CD4-positive, alpha-beta T cell treated with Interleukin-4 for 1 hour (primary cell): ENCODE results near the gene SOX5.

Experiments used
- DNase-seq, 2 donors: peaks; one replicate each; pipeline ENCODE4 v3.0.0-alpha.2; 2020 to 2022

The SOX5 gene

GRCh38 chr12:23949348-23950209 is at the start of gene SOX5:
Gene SOX5 (minus strand): TSS chr12:23949670. CDS start chr12:23949601, 69 bp downstream.
- no peak for DNase-seq

GRCh38 chr12:23987046-23987445 is 37.6 kb upstream of the SOX5 start:
- no peak for DNase-seq

- no peak for DNase-seq
Observed at GRCh38 chr12:23980826-23981225, 31.4 kb upstream of the SOX5 start.

DNA sequence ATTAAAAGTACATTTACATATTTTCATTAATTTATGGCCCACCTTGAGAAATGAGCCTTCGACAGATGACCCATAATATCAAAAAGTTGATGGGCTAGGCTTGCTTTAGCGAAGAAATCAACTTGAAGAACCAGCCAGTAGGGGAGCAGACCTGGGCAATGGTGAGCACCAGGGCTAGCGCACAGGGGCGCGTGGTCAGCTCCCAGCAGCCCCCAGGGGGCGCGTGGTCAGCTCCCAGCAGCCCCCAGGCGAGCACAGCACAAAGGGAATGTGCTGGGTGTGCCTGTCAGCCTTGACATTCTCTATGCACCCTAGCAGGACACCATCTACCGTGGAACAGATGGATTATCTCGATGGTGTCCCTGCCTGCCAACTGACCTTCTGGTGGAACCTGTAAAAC is 15.3 kb upstream of the SOX5 start:
- DNase-seq, result no peak

DNA sequence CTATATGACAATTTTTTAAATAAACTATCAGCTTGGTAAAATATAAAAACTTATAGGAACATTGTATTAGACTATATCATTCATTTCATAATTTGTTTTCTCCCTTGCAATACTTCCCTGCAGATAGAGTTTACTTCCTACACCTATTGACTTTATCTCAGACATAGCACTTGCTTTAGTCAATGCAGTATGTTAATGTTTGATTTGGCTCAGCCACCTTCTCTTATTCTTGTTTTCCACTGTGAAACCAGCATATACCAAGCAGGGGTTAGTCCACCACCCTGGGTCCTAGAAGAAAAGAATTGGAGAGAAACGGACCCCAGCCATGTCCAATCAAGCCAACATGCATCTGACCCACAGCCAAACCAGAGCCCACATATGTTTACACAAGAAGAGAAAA is 10.4 kb upstream of the SOX5 start:
- no peak for DNase-seq

DNA sequence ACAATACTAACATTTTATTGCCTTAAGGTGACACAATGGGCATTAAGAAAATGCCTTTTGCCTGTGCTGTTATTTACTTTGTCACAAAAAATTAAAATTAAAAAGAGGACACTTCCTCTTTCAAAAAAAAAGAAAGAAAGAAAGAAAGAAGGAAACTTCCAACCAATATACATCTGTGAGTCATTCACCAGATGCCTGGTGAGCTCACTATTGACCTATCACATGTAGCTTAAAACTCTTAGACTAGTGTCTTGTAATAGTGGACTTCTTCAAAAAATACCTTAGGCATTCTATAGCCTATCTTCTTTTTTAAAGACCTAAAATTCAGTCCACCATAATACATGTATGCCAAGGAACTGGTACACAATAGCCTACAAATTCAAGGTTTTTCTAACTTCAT is 4.9 kb upstream of the SOX5 start:
- DNase-seq, result no peak

GRCh38 chr12:23952071-23952470 is 2.6 kb upstream of the SOX5 start:
- DNase-seq, result no peak

- no peak for DNase-seq
Observed at GRCh38 chr12:23950775-23951451, 1.4 kb upstream of the SOX5 start.

DNA sequence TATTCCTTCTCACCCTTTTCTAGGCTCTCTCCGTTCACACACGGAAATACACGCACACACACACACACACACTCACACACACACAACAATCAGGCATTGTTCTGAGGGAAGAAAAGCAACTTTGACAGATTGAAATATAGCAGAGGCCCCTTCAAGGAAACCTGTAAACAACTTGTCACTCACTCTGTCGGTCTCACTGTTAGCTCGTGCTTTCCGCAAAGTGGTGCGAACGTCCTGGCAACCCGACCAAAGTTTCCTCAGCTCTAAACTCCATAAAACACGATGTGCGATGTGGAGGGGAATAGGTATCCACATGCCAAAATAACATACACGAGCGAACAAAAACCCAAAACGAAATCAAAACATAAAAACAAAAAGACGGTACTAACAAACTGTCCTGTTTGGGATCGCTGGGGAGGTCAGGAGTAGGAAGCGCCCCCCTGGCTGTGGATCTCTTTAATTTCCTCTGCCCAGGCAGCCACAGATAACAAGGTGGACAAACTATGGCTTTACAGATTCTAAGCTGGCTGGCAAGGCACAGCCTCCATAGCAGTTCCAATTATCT is 822 bp upstream of the SOX5 start:
- no peak for DNase-seq

DNA sequence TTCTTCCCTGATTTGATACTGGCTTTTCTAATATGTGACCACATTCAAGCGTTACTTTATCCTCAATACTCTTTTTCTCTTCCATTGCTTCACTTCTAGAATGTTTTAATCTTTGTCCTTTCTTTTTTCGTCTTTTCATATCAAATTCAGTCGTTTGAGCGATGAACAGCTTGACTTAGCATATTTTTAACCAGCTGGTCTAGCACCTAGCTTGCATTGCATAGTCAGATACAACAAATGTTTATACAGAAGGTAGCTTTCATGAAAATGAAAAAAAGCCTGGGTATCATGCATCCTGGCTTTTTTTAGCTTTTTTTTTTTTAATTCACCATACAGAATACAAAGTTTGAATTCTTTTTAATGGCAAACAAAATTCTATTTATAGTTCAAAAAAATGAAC is 1.2 kb downstream of the SOX5 start:
- DNase-seq, result no peak

DNA sequence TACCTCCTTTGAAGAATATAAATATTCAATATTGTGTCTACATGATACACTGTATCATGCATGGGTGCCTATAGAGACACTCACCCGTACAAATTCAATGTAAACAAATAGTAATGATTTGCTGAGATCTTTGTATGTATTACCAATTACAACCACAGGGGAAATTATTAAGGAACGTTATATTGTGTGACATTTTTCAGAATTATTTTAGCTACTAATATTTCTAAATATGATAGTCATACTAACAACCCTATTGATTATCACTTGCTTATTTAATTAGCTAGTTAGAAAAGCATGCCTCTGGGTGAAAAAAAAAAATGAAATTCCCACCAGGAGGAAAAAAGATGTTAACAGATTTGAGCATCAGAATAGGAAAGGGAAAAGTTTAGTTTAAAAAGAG is 2.1 kb downstream of the SOX5 start:
- DNase-seq, result no peak

DNA sequence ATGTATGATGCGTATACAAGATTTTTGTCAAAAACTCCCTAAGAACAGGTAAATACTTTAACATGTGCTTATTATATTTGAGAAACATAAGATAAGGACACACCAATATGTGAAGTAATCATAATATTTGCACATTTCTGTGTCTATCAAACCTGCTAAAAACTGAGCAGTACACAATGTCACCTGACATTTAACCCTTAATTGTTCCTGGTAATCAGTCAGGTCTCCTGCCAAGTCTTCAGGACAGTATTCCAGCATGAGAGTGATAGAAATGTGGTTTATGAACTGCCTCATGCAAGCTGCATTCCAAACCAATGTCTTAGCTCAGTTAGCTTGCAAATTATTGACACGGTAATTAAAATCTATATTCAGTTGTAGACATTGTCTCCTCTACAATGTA is 4.2 kb downstream of the SOX5 start:
- DNase-seq, result no peak

- no peak for DNase-seq
Observed at GRCh38 chr12:23944067-23944466, 5.4 kb downstream of the SOX5 start.

GRCh38 chr12:23942841-23943240 is 6.6 kb downstream of the SOX5 start:
- no peak for DNase-seq

DNA sequence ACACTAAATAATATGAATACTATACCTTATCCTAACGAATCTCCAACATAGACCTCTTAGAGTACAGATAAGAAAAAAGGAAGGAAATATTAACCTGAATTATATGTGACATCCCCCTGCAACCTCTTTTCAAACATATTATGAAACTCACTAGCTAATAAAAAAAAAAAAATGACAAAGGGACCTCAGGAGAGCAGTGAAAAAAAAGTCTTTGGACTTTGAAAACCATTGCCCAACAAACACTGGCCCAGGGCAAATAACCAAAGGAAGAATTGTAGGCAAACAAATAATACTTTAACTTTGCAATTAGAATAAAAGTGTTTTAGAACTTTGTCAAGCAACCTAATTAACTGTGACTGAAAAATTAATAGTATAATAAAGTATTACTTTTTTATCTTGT is 7.7 kb downstream of the SOX5 start:
- no peak for DNase-seq

GRCh38 chr12:23938422-23938821 is 11.0 kb downstream of the SOX5 start:
- no peak for DNase-seq

DNA sequence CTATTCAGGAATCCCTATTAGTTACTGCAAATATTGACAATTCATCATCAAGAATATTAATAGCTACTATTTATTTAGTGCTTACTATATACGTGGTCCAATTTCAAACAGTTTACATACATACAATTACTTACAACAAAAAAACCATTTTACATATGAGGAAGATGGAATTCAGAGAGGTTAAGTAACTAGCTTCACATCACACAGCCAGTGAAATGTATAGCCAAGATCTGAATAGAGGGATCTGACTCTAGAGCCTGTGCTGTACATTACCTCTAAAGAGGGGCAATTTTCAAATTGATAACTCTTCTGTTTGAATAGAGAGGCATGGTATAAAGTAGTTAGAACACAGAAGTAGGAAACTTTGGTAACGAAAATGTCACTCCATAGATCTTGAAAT is 18.3 kb downstream of the SOX5 start:
- DNase-seq, result no peak

- DNase-seq, result no peak
Observed at GRCh38 chr12:23930599-23930998, 18.9 kb downstream of the SOX5 start.

- no peak for DNase-seq
Observed at GRCh38 chr12:23929906-23930305, 19.6 kb downstream of the SOX5 start.

DNA sequence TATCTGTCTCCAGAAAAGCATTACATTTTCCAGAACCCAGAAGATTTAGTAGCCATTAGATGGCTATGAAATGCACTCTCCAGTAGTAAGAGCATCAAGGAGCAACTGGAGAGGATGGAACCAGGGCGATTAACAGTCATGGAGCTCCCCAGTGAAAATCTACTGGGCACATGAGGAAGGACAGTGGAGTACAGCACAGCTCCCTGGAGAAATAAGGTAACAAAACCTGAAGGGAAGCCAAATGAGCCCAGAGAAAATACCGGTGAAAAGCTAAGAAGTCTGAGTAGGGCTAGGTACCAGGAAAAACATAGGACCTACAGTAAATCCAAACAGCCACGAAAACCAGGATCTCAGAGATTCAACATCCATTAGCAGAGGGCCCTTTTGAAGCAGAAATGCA is 21.6 kb downstream of the SOX5 start:
- no peak for DNase-seq

DNA sequence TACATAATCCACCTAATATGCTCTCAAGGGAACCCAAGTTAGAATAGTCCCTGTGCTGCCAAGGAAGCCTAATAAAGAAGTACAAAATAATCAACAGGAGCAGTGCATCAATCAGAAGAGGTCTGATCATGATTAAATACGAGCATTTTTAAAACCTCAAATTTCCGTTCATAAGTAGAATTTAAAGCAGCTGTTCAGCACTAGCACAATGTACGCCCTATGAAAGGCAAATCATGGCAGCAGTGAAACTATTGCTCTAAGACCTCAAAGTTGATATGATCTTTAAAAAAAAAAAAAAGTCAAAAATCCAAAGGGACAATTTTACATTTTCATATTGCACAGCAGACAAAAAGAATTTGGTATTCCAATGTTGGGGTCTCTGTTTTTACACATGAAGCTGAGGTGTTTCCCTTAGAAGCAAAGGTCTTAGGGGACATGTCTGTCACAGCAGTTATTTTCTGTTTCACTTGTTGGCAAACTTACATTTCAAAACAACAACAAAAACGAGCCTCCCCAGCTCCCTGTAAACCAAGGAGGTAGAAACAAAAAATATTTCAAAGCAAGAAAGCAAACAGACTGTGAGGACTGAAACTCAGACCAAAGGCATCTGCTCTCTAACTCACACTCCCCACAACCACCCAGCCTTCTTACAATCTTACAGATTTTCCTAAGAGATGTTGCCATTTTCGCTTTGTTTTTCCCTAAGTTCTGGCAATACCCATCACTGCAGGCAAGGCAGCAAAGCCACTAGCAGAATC is 28.2 kb downstream of the SOX5 start:
- DNase-seq, result no peak

GRCh38 chr12:23911574-23911973 is 37.9 kb downstream of the SOX5 start:
- no peak for DNase-seq

DNA sequence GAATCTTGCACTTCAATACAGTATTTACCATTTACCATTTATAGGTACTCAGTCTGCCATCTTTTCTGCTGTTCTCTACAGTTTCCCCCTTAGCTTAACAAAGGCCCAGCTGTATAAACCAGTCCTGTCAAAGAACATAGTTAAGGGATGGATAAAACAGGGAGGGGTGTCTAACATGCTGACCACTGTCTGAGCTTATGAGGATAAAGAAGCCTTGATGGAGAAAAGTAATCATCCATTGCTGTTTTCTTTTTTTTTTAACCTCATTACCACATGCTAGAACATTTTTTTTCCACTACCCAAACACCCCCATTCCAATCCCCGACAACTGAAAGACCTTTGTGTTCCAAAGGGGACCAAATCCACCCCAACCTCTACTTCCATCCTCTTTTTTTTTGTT is 39.9 kb downstream of the SOX5 start:
- DNase-seq, result no peak
